Thoracic aorta (tissue), 2 donors: ENCODE data around the gene KLK2. TPM values are rescaled to one million over a fixed set of nuclear protein-coding genes. Genes with fewer than 3 reads are reported as not detected.

Experiments used
- ATAC-seq: fragments of 150-250 bp; one replicate; pipeline ENCODE4 v1.8.0; 2017; ENCODE audit warnings: low read depth; ENCODE audit not compliant: insufficient number of reproducible peaks, low FRiP score
- DNase-seq: peaks from one replicate; pipeline ENCODE4 v3.0.0-alpha.2; 2020; ENCODE audit warnings: low spot score
- H3K27ac ChIP-seq, 2 donors: fragments of 200-600 bp; sonication (generic); 1 replicate in 1 of 2; 2 replicates in 1 of 2; pipeline ENCODE4 v1.5.1; 2016; ENCODE audit warnings: mild to moderate bottlenecking in 2 of 2, moderate library complexity in 2 of 2
- H3K27me3 ChIP-seq: fragments of 200-600 bp; sonication (generic); replicated peaks from 2 replicates; pipeline ENCODE4 v1.6.0; 2016; ENCODE audit warnings: mild to moderate bottlenecking; ENCODE audit not compliant: insufficient read depth
- H3K36me3 ChIP-seq: fragments of 200-600 bp; sonication (generic); one replicate; pipeline ENCODE4 v1.5.1; 2016
- H3K4me1 ChIP-seq, 2 donors: fragments of 200-600 bp; sonication (generic); 1 replicate in 1 of 2; 2 replicates in 1 of 2; pipeline versions ENCODE4 v1.5.1 to v1.6.0; 2016; ENCODE audit warnings: low read depth in 2 of 2, mild to moderate bottlenecking in 1 of 2; ENCODE audit not compliant: control insufficient read depth in 1 of 2
- H3K4me3 ChIP-seq: fragments of 200-600 bp; sonication (generic); 2 replicates; pipeline ENCODE4 v1.5.1; 2016; ENCODE audit warnings: mild to moderate bottlenecking
- H3K9me3 ChIP-seq: fragments of 200-600 bp; sonication (generic); 2 replicates; pipeline ENCODE4 v1.5.1; 2016
- total RNA-seq, 2 donors: library from RNA; depleted of rRNA; stranded (reverse); fragments of >200 nt; gene quantifications; one replicate each; pipeline versions ENCODE4 v1.1.0 to v1.2.3, GENCODE V29; 2016
- TF ChIP-seq, protein P1 (sequence below): fragments of 200-600 bp; sonication (generic); IDR thresholded peaks from one replicate; pipeline ENCODE4 v1.5.1; 2019; ENCODE audit warnings: antibody characterized with exemption

Gene KLK2
- total RNA-seq, 2 donors from 2014 or later, result not detected

DNA sequence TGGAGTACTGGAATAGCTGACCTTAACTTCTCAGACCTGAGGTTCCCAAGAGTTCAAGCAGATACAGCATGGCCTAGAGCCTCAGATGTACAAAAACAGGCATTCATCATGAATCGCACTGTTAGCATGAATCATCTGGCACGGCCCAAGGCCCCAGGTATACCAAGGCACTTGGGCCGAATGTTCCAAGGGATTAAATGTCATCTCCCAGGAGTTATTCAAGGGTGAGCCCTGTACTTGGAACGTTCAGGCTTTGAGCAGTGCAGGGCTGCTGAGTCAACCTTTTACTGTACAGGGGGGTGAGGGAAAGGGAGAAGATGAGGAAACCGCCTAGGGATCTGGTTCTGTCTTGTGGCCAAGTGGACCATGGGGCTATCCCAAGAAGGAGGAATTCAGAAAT lies 12.2 kb upstream of the KLK2 start:
- no peak overlapping the region for H3K4me3 ChIP-seq
- no peaks in the 10 kb centered on the region for H3K27me3 ChIP-seq
- no peaks in the 10 kb centered on the region for H3K4me1 ChIP-seq
- no peak overlapping the region for H3K27ac ChIP-seq
- TF ChIP-seq, protein P1, sequence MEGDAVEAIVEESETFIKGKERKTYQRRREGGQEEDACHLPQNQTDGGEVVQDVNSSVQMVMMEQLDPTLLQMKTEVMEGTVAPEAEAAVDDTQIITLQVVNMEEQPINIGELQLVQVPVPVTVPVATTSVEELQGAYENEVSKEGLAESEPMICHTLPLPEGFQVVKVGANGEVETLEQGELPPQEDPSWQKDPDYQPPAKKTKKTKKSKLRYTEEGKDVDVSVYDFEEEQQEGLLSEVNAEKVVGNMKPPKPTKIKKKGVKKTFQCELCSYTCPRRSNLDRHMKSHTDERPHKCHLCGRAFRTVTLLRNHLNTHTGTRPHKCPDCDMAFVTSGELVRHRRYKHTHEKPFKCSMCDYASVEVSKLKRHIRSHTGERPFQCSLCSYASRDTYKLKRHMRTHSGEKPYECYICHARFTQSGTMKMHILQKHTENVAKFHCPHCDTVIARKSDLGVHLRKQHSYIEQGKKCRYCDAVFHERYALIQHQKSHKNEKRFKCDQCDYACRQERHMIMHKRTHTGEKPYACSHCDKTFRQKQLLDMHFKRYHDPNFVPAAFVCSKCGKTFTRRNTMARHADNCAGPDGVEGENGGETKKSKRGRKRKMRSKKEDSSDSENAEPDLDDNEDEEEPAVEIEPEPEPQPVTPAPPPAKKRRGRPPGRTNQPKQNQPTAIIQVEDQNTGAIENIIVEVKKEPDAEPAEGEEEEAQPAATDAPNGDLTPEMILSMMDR, result no peak
- H3K36me3 ChIP-seq, result no peaks in the 10 kb centered on the region
- DNase-seq, result no peak
- no peak for ATAC-seq
- H3K9me3 ChIP-seq, result no peaks in the 10 kb centered on the region

DNA sequence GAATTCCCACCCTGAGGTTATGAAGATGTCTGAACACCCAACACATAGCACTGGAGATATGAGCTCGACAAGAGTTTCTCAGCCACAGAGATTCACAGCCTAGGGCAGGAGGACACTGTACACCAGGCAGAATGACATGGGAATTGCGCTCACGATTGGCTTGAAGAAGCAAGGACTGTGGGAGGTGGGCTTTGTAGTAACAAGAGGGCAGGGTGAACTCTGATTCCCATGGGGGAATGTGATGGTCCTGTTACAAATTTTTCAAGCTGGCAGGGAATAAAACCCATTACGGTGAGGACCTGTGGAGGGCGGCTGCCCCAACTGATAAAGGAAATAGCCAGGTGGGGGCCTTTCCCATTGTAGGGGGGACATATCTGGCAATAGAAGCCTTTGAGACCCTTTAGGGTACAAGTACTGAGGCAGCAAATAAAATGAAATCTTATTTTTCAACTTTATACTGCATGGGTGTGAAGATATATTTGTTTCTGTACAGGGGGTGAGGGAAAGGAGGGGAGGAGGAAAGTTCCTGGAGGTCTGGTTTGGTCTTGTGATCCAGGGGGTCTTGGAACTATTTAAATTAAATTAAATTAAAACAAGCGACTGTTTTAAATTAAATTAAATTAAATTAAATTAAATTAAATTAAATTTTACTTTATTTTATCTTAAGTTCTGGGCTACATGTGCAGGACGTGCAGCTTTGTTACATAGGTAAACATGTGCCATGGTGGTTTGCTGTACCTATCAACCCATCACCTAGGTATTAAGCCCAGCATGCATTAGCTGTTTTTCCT lies 11.5 kb upstream of the KLK2 start:
- no peaks in the 10 kb centered on the region for H3K27me3 ChIP-seq
- H3K4me1 ChIP-seq, result no peaks in the 10 kb centered on the region
- no peak overlapping the region for H3K4me3 ChIP-seq
- H3K36me3 ChIP-seq, result no peaks in the 10 kb centered on the region
- no peaks in the 10 kb centered on the region for H3K9me3 ChIP-seq
- ATAC-seq (no peak), DNase-seq (no peak)
- TF ChIP-seq, protein P1, result no peak
- H3K27ac ChIP-seq, result no peak overlapping the region

DNA sequence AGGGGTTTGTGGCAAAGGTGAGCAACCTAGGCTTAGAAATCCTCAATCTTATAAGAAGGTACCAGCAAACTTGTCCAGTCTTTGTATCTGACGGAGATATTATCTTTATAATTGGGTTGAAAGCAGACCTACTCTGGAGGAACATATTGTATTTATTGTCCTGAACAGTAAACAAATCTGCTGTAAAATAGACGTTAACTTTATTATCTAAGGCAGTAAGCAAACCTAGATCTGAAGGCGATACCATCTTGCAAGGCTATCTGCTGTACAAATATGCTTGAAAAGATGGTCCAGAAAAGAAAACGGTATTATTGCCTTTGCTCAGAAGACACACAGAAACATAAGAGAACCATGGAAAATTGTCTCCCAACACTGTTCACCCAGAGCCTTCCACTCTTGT lies 3.8 kb upstream of the KLK2 start:
- Histone ChIP-seq H3K9me3 (no peaks in the 10 kb centered on the region), H3K36me3 (no peaks in the 10 kb centered on the region), H3K27ac (no peak overlapping the region), H3K27me3 (no peaks in the 10 kb centered on the region), H3K4me3 (no peak overlapping the region), H3K4me1 (no peaks in the 10 kb centered on the region)
- TF ChIP-seq, protein P1, result no peak
- DNase-seq, result no peak
- no peak for ATAC-seq

DNA sequence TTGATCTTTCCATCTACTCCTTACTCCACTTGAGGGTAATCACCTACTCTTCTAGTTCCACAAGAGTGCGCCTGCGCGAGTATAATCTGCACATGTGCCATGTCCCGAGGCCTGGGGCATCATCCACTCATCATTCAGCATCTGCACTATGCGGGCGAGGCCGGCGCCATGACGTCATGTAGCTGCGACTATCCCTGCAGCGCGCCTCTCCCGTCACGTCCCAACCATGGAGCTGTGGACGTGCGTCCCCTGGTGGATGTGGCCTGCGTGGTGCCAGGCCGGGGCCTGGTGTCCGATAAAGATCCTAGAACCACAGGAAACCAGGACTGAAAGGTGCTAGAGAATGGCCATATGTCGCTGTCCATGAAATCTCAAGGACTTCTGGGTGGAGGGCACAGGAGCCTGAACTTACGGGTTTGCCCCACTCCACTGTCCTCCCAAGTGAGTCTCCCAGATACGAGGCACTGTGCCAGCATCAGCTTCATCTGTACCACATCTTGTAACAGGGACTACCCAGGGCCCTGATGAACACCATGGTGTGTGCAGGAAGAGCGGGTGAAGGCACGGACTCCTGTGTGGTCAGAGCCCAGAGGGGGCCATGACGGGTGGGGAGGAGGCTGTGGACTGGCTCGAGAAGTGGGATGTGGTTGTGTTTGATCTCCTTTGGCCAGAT lies 2.7 kb upstream of the KLK2 start:
- DNase-seq (no peak), ATAC-seq (no peak)
- Histone ChIP-seq H3K27me3 (no peaks in the 10 kb centered on the region), H3K27ac (no peak overlapping the region), H3K36me3 (no peaks in the 10 kb centered on the region), H3K4me3 (no peak overlapping the region), H3K4me1 (no peaks in the 10 kb centered on the region), H3K9me3 (no peaks in the 10 kb centered on the region)
- TF ChIP-seq, protein P1, result no peak

DNA sequence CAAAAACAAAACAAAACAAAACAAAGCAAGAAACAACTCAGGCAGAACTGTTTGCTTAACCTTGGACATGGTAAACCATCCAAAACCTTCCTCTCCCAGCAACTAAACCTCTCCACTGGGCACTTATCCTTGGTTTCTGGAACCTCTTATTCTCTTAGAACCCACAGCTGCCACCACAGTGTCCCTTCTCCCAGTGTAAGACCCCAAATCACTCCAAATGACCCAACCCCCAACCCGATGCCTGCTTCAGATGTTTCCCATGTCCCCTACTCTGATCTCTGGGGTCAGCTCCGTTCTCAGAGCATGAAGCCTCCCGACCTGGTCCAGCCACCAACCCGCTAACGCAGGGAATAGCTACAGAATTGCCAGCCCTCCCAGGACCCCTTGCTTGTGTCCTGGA lies 972 bp downstream of the KLK2 start:
- TF ChIP-seq, protein P1, result no peak
- H3K27me3 ChIP-seq, result no peaks in the 10 kb centered on the region
- ATAC-seq (no peak), DNase-seq (no peak)
- no peak overlapping the region for H3K27ac ChIP-seq
- H3K4me1 ChIP-seq, result no peaks in the 10 kb centered on the region
- no peaks in the 10 kb centered on the region for H3K36me3 ChIP-seq
- no peak overlapping the region for H3K4me3 ChIP-seq
- H3K9me3 ChIP-seq, result no peaks in the 10 kb centered on the region
